DND-41 (cell line): ENCODE results near the gene EPHA10.

Experiments used
- ATAC-seq: fragments of 200-7000 bp; cut with Tn5 transposase; 3 replicates; pipeline ENCODE4 v1.9.1; 2021; ENCODE audit warnings: low read depth; ENCODE audit not compliant: insufficient read depth
- DNase-seq: peaks from one replicate; pipeline ENCODE4 v3.0.0-alpha.2; 2020
- H2AFZ ChIP-seq: 2 replicates; pipeline ENCODE4 v1.6.0; 2012; ENCODE audit warnings: low read depth, low read length
- H3K27ac ChIP-seq: 2 replicates; pipeline ENCODE4 v1.5.1; 2012; ENCODE audit warnings: low read length, inconsistent platforms
- H3K27me3 ChIP-seq: fragments of 200-600 bp; sonication (generic); 2 replicates; pipeline ENCODE4 v1.6.0; 2012; ENCODE audit warnings: low read length, mild to moderate bottlenecking, inconsistent platforms; ENCODE audit not compliant: insufficient read depth, poor library complexity
- H3K36me3 ChIP-seq: 2 replicates; pipeline ENCODE4 v1.5.1; 2012; ENCODE audit warnings: low read length, inconsistent platforms; ENCODE audit not compliant: insufficient read depth
- H3K4me1 ChIP-seq: 2 replicates; pipeline ENCODE4 v1.5.1; 2012; ENCODE audit warnings: mild to moderate bottlenecking, low read length; ENCODE audit not compliant: insufficient read depth
- H3K4me2 ChIP-seq: 2 replicates; pipeline ENCODE4 v1.6.0; 2012; ENCODE audit warnings: mild to moderate bottlenecking, moderate library complexity, low read length, inconsistent platforms; ENCODE audit not compliant: insufficient read depth
- H3K4me3 ChIP-seq, 2 experiments: fragments of 200-600 bp in 1 of 2; shearing (Covaris generic) in 1 of 2; 2 replicates each; pipeline ENCODE4 v1.5.1; 2012 to 2016; ENCODE audit warnings: inconsistent platforms in 2 of 2, low read length in 2 of 2, mild to moderate bottlenecking in 2 of 2, low read depth in 1 of 2, moderate library complexity in 1 of 2
- H3K79me2 ChIP-seq: 2 replicates; pipeline ENCODE4 v1.6.0; 2012; ENCODE audit warnings: low read length, inconsistent platforms; ENCODE audit not compliant: insufficient read depth
- H3K9ac ChIP-seq: 2 replicates; pipeline ENCODE4 v1.6.0; 2012; ENCODE audit warnings: low read depth, mild to moderate bottlenecking, inconsistent platforms, low read length, moderate library complexity
- H3K9me3 ChIP-seq: 2 replicates; pipeline ENCODE4 v1.5.1; 2012; ENCODE audit warnings: low read length, moderate library complexity, mild to moderate bottlenecking, inconsistent platforms; ENCODE audit not compliant: insufficient read depth, severe bottlenecking
- H4K20me1 ChIP-seq: 2 replicates; pipeline ENCODE4 v1.6.0; 2012; ENCODE audit warnings: low read length; ENCODE audit not compliant: insufficient read depth
- EZH2 ChIP-seq: IDR thresholded peaks from 3 replicates; pipeline ENCODE4 v1.6.1; 2012; ENCODE audit warnings: borderline replicate concordance, low read depth, mild to moderate bottlenecking, moderate library complexity, low read length, inconsistent platforms; ENCODE audit not compliant: severe bottlenecking
- TF ChIP-seq, protein P1 (sequence below): IDR thresholded peaks from 2 replicates; pipeline ENCODE4 v1.5.1; 2012; ENCODE audit warnings: borderline replicate concordance, low read length, moderate library complexity, mild to moderate bottlenecking; ENCODE audit not compliant: poor library complexity, severe bottlenecking; ENCODE audit errors: extremely low read depth

The EPHA10 gene

DNA sequence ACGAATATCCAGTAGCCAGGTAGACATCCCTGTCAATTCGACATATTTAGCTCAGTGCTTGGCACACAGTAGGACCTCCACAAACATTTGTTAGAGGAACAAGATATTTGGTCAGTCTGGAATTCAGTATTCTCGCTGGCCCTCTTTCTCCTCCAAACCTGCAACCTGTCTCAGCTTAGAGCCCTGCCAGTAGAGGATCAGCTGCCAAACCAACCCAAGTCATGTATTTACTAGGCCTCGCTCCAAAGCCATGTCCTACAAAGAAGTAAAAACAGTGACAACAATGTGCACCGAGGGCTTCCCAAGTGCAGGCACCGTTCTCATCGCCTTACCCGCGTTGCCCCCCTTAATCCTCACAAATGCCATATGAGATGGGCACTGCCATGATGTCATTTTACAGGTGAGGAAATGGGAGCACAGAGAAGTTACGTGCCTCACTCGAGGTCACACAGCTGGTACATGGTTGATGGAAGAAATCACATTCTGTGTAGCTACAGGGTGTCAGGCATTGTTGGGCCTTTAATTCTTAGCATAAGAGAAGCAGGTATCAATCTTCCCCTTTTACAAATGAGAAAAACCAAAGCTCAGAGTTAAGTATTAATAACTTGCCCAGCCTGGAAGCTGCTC is 98.6 kb downstream of the EPHA10 start:
- Histone ChIP-seq H3K9ac (no peak overlapping the region), H4K20me1 (peaks cover 43% of the 10 kb centered on the region; the same call in 1 of the 2 replicates), H3K4me2 (no peak overlapping the region), H3K27ac (no peak overlapping the region), H2AFZ (no peak overlapping the region), H3K4me1 (no peaks in the 10 kb centered on the region), H3K36me3 (no peaks in the 10 kb centered on the region), H3K9me3 (no peaks in the 10 kb centered on the region), H3K79me2 (no peaks in the 10 kb centered on the region), H3K4me3 (no peak overlapping the region), H3K27me3 (peaks cover 64% of the 10 kb centered on the region)
- no peak for ATAC-seq
- TF ChIP-seq, protein P1, sequence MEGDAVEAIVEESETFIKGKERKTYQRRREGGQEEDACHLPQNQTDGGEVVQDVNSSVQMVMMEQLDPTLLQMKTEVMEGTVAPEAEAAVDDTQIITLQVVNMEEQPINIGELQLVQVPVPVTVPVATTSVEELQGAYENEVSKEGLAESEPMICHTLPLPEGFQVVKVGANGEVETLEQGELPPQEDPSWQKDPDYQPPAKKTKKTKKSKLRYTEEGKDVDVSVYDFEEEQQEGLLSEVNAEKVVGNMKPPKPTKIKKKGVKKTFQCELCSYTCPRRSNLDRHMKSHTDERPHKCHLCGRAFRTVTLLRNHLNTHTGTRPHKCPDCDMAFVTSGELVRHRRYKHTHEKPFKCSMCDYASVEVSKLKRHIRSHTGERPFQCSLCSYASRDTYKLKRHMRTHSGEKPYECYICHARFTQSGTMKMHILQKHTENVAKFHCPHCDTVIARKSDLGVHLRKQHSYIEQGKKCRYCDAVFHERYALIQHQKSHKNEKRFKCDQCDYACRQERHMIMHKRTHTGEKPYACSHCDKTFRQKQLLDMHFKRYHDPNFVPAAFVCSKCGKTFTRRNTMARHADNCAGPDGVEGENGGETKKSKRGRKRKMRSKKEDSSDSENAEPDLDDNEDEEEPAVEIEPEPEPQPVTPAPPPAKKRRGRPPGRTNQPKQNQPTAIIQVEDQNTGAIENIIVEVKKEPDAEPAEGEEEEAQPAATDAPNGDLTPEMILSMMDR = no peak
- TF ChIP-seq EZH2 = no peak
- no peak for DNase-seq
